CD14-positive monocyte (primary cell): ENCODE results near the gene ZSCAN29. TPM values are rescaled to one million over a fixed set of nuclear protein-coding genes. Genes with fewer than 3 reads are reported as not detected.

Experiments
- DNase-seq, 3 donors: peaks; one replicate each; pipeline ENCODE4 v3.0.0-alpha.2; 2011 to 2022
- H2AFZ ChIP-seq: 2 replicates; pipeline ENCODE4 v1.6.0; 2012; ENCODE audit warnings: mild to moderate bottlenecking, low read depth, low read length, inconsistent platforms; ENCODE audit not compliant: insufficient read depth, poor library complexity, severe bottlenecking
- H3K27ac ChIP-seq, 2 donors: 1 replicate in 1 of 2; 2 replicates in 1 of 2; pipeline ENCODE4 v1.5.1; 2012 to 2013; ENCODE audit warnings: low read length in 2 of 2, control low read depth in 1 of 2, inconsistent platforms in 1 of 2, low read depth in 1 of 2, mild to moderate bottlenecking in 1 of 2
- H3K27me3 ChIP-seq, 2 donors: one replicate each; pipeline versions ENCODE4 v1.6.0 to v1.6.1; 2011 to 2013; ENCODE audit warnings: low read length in 2 of 2; ENCODE audit not compliant: control insufficient read depth in 2 of 2, insufficient read depth in 2 of 2
- H3K36me3 ChIP-seq, 2 donors: replicated peaks in 1 of 2; 1 replicate in 1 of 2; 2 replicates in 1 of 2; pipeline versions ENCODE4 v1.5.1 to v1.6.1; 2012 to 2013; ENCODE audit warnings: low read length in 2 of 2, control low read depth in 1 of 2, inconsistent platforms in 1 of 2, mild to moderate bottlenecking in 1 of 2; ENCODE audit not compliant: insufficient read depth in 2 of 2, control insufficient read depth in 1 of 2
- H3K4me1 ChIP-seq, 2 donors: 1 replicate in 1 of 2; 2 replicates in 1 of 2; pipeline versions ENCODE4 v1.5.1 to v1.6.1; 2012 to 2013; ENCODE audit warnings: low read length in 2 of 2, control low read depth in 1 of 2, inconsistent platforms in 1 of 2, mild to moderate bottlenecking in 1 of 2, moderate library complexity in 1 of 2; ENCODE audit not compliant: insufficient read depth in 2 of 2, control insufficient read depth in 1 of 2
- H3K4me2 ChIP-seq: replicated peaks from 2 replicates; pipeline ENCODE3; 2012; ENCODE audit warnings: low read length, moderate library complexity, mild to moderate bottlenecking; ENCODE audit not compliant: poor library complexity, severe bottlenecking; ENCODE audit errors: extremely low read depth
- H3K4me3 ChIP-seq, 3 experiments: fragments of 200-600 bp in 1 of 3; sonication (generic) in 1 of 3; replicated peaks in 1 of 3; 1 replicate in 2 of 3; 2 replicates in 1 of 3; pipeline ENCODE4 v1.5.1; 2011 to 2013; ENCODE audit warnings: low read length in 3 of 3, mild to moderate bottlenecking in 3 of 3, control low read depth in 2 of 3, low read depth in 2 of 3, inconsistent platforms in 1 of 3, moderate library complexity in 1 of 3
- H3K79me2 ChIP-seq: 2 replicates; pipeline ENCODE4 v1.6.0; 2012; ENCODE audit warnings: mild to moderate bottlenecking, control low read depth, inconsistent platforms, low read length, moderate library complexity; ENCODE audit not compliant: insufficient read depth
- H3K9ac ChIP-seq: 2 replicates; pipeline ENCODE4 v1.6.0; 2017; ENCODE audit warnings: low read length, mild to moderate bottlenecking; ENCODE audit not compliant: insufficient read depth, poor library complexity, severe bottlenecking
- H3K9me3 ChIP-seq, 2 donors: replicated peaks in 1 of 2; 1 replicate in 1 of 2; 2 replicates in 1 of 2; pipeline versions ENCODE4 v1.5.1 to v1.6.1; 2012 to 2013; ENCODE audit warnings: low read length in 2 of 2, control low read depth in 1 of 2; ENCODE audit not compliant: control insufficient read depth in 1 of 2, insufficient read depth in 1 of 2
- H4K20me1 ChIP-seq: 2 replicates; pipeline ENCODE4 v1.6.0; 2012; ENCODE audit warnings: mild to moderate bottlenecking, low read length, control low read depth, moderate library complexity; ENCODE audit not compliant: insufficient read depth
- H3K27ac Mint-ChIP-seq, 7 donors: one replicate each; pipeline ENCODE4 v1.8.0; 2020; ENCODE audit warnings: mild to moderate bottlenecking in 7 of 7, mixed read lengths in 7 of 7, moderate library complexity in 6 of 7, inconsistent platforms in 2 of 7
- H3K27me3 Mint-ChIP-seq, 3 donors: one replicate each; pipeline ENCODE4 v1.8.0; 2021 to 2022; ENCODE audit warnings: low read depth in 3 of 3, mild to moderate bottlenecking in 3 of 3, mixed read lengths in 3 of 3, moderate library complexity in 3 of 3, inconsistent platforms in 1 of 3
- H3K36me3 Mint-ChIP-seq, 2 donors: one replicate each; pipeline ENCODE4 v1.8.0; 2020; ENCODE audit warnings: mixed read lengths in 2 of 2, inconsistent platforms in 1 of 2, mild to moderate bottlenecking in 1 of 2
- H3K4me1 Mint-ChIP-seq: one replicate; pipeline ENCODE4 v1.8.0; 2020; ENCODE audit warnings: mild to moderate bottlenecking, mixed read lengths
- H3K4me3 Mint-ChIP-seq, 2 donors: one replicate each; pipeline ENCODE4 v1.8.0; 2020; ENCODE audit warnings: mild to moderate bottlenecking in 2 of 2, mixed read lengths in 2 of 2, moderate library complexity in 1 of 2
- H3K9me3 Mint-ChIP-seq, 7 donors: one replicate each; pipeline ENCODE4 v1.8.0; 2020 to 2022; ENCODE audit warnings: mixed read lengths in 7 of 7, mild to moderate bottlenecking in 6 of 7, moderate library complexity in 6 of 7, inconsistent platforms in 2 of 7
- CTCF ChIP-seq: fragments of 200-600 bp; IDR thresholded peaks from one replicate; pipeline ENCODE4 v1.8.0; 2022; ENCODE audit warnings: antibody characterized with exemption, mild to moderate bottlenecking
- WGBS: methylation state at CpG from one replicate; pipeline ENCODE4 v1.1.5; 2013; ENCODE audit warnings: missing lambda C conversion rate; ENCODE audit not compliant: insufficient coverage; 5-methylcytosine and 5-hydroxymethylcytosine counted together
- intact Hi-C, 2 donors: fragments of 100-400 bp; cut with micrococcal nuclease; formaldehyde crosslinking; loops; one replicate each; pipeline versions ENCODE4 v1.15.0 to v1.15.1; 2023
- polyA plus RNA-seq, 3 donors: library from polyadenylated mRNA; depleted of rRNA in 1 of 3; unstranded in 2 of 3; stranded (reverse) in 1 of 3; fragments of 300-500 nt in 2 of 3; fragments of >200 nt in 1 of 3; fragmentation: Illumina TruSeq in 2 of 3; gene quantifications; 1 replicate in 2 of 3; 2 replicates in 1 of 3; pipeline ENCODE4 v1.2.3, GENCODE V29; 2012 to 2021

The ZSCAN29 gene
- polyA plus RNA-seq, 3 donors, result 2.6 to 7.4 (median 4.3) TPM

GRCh38 chr15:43406808-43407207, 36.0 kb upstream of the ZSCAN29 start:
- no peak overlapping the region for H3K27ac Mint-ChIP-seq
- DNase-seq, result no peak
- 89% methylated on average over 1 of the region's 2 CpGs for WGBS

GRCh38 chr15:43406189-43406588, 35.3 kb upstream of the ZSCAN29 start:
- Mint-ChIP-seq H3K4me3 (no peak overlapping the region), H3K27ac (no peak overlapping the region), H3K9me3 (peaks cover 0 to 2% (median 0%) of the 10 kb centered on the region in 7 donors), H3K27me3 (no peaks in the 10 kb centered on the region), H3K4me1 (peaks cover 3% of the 10 kb centered on the region), H3K36me3 (peaks cover 80 to 84% of the 10 kb centered on the region in 2 donors)
- no peak overlapping the region for H3K9ac ChIP-seq
- no peaks in the 10 kb centered on the region for H4K20me1 ChIP-seq
- no CpG with 5 or more reads among the region's 2 CpGs for WGBS
- H3K9me3 ChIP-seq, result no peaks in the 10 kb centered on the region
- no peak for DNase-seq
- H3K79me2 ChIP-seq, result no peaks in the 10 kb centered on the region
- H3K4me3 ChIP-seq, result no peak overlapping the region
- intact Hi-C loops, result no loop called here
- H3K36me3 ChIP-seq, result peaks cover 80 to 83% of the 10 kb centered on the region in 2 donors
- H3K4me1 ChIP-seq, result no peaks in the 10 kb centered on the region
- no peaks in the 10 kb centered on the region for H3K27me3 ChIP-seq
- H3K27ac ChIP-seq, result no peak overlapping the region
- no peak overlapping the region for H3K4me2 ChIP-seq
- no peak for TF ChIP-seq CTCF
- H2AFZ ChIP-seq, result no peak overlapping the region

More at GRCh38 chr15:43406808-43407207, 36.0 kb upstream of the ZSCAN29 start:
- Histone ChIP-seq H3K4me1 (no peaks in the 10 kb centered on the region), H3K9ac (no peak overlapping the region), H3K79me2 (no peaks in the 10 kb centered on the region), H3K27me3 (no peaks in the 10 kb centered on the region), H3K4me3 (no peak overlapping the region), H3K36me3 (peaks cover 75 to 81% of the 10 kb centered on the region in 2 donors), H3K27ac (no peak overlapping the region), H2AFZ (no peak overlapping the region), H3K9me3 (no peaks in the 10 kb centered on the region), H3K4me2 (no peak overlapping the region), H4K20me1 (no peaks in the 10 kb centered on the region)
- H3K9me3 Mint-ChIP-seq, result no peaks in the 10 kb centered on the region
- H3K4me3 Mint-ChIP-seq, result no peak overlapping the region
- peaks cover 3% of the 10 kb centered on the region for H3K4me1 Mint-ChIP-seq
- TF ChIP-seq CTCF, result no peak
- H3K36me3 Mint-ChIP-seq, result peaks cover 77 to 78% of the 10 kb centered on the region in 2 donors
- no peaks in the 10 kb centered on the region for H3K27me3 Mint-ChIP-seq
- intact Hi-C loops, result no loop called here
